ENCODE data around the gene CUTA.

The CUTA gene

DNA sequence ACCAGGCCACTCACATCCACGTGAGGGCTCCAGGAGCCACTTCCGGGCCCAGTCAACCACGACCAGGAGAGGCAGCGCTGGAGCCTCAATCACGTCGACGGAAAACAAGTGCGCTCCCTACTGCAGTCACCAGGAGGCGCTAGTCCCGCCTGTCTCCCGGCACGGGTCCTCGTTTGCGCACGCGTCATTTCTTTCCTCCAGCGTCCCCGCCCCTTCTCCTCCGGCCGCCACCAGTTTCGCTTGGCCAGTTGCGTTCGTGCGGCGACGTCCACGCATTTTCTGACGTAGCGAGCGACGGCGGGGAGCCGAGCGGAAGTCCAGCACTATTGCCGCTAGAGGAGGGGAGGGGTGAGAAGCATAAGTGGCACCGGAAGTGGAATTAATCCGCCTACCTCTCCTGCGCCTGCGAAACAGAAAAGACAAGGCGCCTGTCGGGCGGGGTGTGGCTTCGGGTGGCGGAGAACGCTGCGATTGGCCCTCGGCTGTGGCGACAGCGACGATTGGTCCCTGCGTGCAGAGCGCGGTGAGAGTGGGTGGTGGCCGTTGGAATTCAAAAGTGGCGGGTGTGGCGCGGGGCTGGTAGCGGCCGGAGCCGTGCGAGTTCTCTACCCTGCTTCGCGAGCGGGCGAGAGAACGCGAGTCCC lies 26.5 kb downstream of the CUTA start, which contains the start of gene KIFC1:
Gene KIFC1 (plus strand): TSS at position 546 of the 644 bp plus-strand sequence. CDS start 163 bp downstream, outside the sequence.
- H3K79me2 ChIP-seq (ENCODE audit: insufficient read depth, low read length): peaks cover 48% of the 10 kb centered on the region
- H3K27ac ChIP-seq (ENCODE audit: low read length): peak within 1 kb of the TSS; percentile 97
- peaks cover 40% of the 10 kb centered on the region for H3K36me3 ChIP-seq (ENCODE audit: insufficient read depth, low read length)
- peak within 1 kb of the TSS; percentile 93 for H3K4me2 ChIP-seq (ENCODE audit: insufficient read depth, low read length)
- DNase-seq (peak; percentile 99), ATAC-seq (ENCODE audit: insufficient read depth, low read depth) (peak; percentile 93)
- H2AFZ ChIP-seq (ENCODE audit: low read depth, low read length): peak within 1 kb of the TSS; percentile 79
- H3K4me1 ChIP-seq (ENCODE audit: insufficient read depth, low read length): peaks cover 45% of the 10 kb centered on the region
- no peak for TF ChIP-seq EZH2 (IDR thresholded peaks at IDR 0.05; ENCODE audit: borderline replicate concordance, low read depth, low read length, severe bottlenecking)
- TF ChIP-seq, protein P1, sequence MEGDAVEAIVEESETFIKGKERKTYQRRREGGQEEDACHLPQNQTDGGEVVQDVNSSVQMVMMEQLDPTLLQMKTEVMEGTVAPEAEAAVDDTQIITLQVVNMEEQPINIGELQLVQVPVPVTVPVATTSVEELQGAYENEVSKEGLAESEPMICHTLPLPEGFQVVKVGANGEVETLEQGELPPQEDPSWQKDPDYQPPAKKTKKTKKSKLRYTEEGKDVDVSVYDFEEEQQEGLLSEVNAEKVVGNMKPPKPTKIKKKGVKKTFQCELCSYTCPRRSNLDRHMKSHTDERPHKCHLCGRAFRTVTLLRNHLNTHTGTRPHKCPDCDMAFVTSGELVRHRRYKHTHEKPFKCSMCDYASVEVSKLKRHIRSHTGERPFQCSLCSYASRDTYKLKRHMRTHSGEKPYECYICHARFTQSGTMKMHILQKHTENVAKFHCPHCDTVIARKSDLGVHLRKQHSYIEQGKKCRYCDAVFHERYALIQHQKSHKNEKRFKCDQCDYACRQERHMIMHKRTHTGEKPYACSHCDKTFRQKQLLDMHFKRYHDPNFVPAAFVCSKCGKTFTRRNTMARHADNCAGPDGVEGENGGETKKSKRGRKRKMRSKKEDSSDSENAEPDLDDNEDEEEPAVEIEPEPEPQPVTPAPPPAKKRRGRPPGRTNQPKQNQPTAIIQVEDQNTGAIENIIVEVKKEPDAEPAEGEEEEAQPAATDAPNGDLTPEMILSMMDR (IDR thresholded peaks at IDR 0.05; ENCODE audit: borderline replicate concordance, extremely low read depth, low read length, poor library complexity, severe bottlenecking): peak; percentile 98
- no peaks in the 10 kb centered on the region for H3K9me3 ChIP-seq (ENCODE audit: insufficient read depth, low read length, severe bottlenecking)
- peak within 1 kb of the TSS; percentile 67 to 80 for H3K4me3 ChIP-seq (ENCODE audit: low read depth in 1 of 2, low read length in 2 of 2)
- H3K27me3 ChIP-seq (ENCODE audit: insufficient read depth, low read length, poor library complexity): no peaks in the 10 kb centered on the region
- H3K9ac ChIP-seq (ENCODE audit: low read depth, low read length): peak within 1 kb of the TSS; percentile 94
- peaks cover 27% of the 10 kb centered on the region for H4K20me1 ChIP-seq (ENCODE audit: insufficient read depth, low read length)

DNA sequence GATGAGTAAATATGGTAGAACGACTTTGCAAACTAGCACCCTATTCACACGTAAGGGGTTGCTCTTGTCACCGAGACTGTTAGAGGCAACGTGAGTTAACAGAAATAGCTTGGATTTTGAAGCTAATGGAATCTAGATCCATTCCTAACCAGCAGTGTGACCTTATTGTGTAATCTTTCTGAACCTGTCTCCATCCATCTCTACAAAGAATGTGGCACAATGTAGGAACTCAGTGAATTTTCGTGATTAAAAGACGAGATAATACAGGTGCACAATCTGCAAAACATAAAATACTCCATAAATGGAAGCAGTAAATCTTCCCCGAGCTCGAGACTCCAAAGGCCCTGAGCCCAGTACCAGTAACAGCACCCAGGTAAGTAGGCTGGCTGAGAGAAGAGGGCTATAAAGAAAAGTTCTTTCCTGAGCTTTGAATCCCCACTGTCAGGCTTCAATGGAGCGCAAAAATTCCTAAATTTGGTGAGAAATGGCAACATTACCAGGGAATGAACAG lies 27.1 kb downstream of the CUTA start:
- H3K9ac ChIP-seq (ENCODE audit: low read depth, low read length): peak overlapping the region; percentile 94
- DNase-seq (no peak), ATAC-seq (ENCODE audit: insufficient read depth, low read depth) (no peak)
- peaks cover 44% of the 10 kb centered on the region for H3K4me1 ChIP-seq (ENCODE audit: insufficient read depth, low read length)
- H3K4me3 ChIP-seq (ENCODE audit: low read depth in 1 of 2, low read length in 2 of 2): peak overlapping the region; percentile 6 to 80; a peak in 2 of 4 replicates
- H4K20me1 ChIP-seq (ENCODE audit: insufficient read depth, low read length): peaks cover 27% of the 10 kb centered on the region
- peaks cover 34% of the 10 kb centered on the region for H3K36me3 ChIP-seq (ENCODE audit: insufficient read depth, low read length)
- H3K79me2 ChIP-seq (ENCODE audit: insufficient read depth, low read length): peaks cover 42% of the 10 kb centered on the region
- TF ChIP-seq EZH2 (IDR thresholded peaks at IDR 0.05; ENCODE audit: borderline replicate concordance, low read depth, low read length, severe bottlenecking): no peak
- TF ChIP-seq, protein P1 (IDR thresholded peaks at IDR 0.05; ENCODE audit: borderline replicate concordance, extremely low read depth, low read length, poor library complexity, severe bottlenecking): no peak
- peak overlapping the region; percentile 79 for H2AFZ ChIP-seq (ENCODE audit: low read depth, low read length)
- no peaks in the 10 kb centered on the region for H3K9me3 ChIP-seq (ENCODE audit: insufficient read depth, low read length, severe bottlenecking)
- peak overlapping the region; percentile 62 for H3K4me2 ChIP-seq (ENCODE audit: insufficient read depth, low read length)
- H3K27ac ChIP-seq (ENCODE audit: low read length): peak overlapping the region; percentile 88
- no peaks in the 10 kb centered on the region for H3K27me3 ChIP-seq (ENCODE audit: insufficient read depth, low read length, poor library complexity)

DNA sequence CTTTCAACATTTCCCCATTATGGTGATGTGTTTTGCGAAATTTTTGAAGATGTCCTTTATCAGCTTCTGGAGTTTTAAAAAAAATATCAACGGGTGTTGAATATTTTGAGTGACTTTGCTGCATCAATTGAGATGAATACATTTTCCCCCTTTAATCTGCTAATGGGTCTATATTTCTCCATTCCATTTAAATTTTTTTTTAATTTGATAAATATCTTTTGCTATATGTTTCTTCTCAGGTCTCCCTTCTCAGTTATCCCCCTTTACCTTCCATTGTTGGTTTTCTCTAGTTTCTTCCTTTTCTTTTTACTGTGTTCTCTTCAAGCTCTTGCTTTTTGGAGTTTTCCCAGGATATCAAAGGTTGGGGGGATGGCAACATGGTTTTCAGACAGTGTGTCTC lies 27.7 kb downstream of the CUTA start:
- H3K36me3 ChIP-seq (ENCODE audit: insufficient read depth, low read length): peaks cover 29% of the 10 kb centered on the region
- TF ChIP-seq, protein P1 (IDR thresholded peaks at IDR 0.05; ENCODE audit: borderline replicate concordance, extremely low read depth, low read length, poor library complexity, severe bottlenecking): no peak
- TF ChIP-seq EZH2 (IDR thresholded peaks at IDR 0.05; ENCODE audit: borderline replicate concordance, low read depth, low read length, severe bottlenecking): no peak
- peaks cover 35% of the 10 kb centered on the region for H3K79me2 ChIP-seq (ENCODE audit: insufficient read depth, low read length)
- no peak overlapping the region for H3K9ac ChIP-seq (ENCODE audit: low read depth, low read length)
- H3K27ac ChIP-seq (ENCODE audit: low read length): no peak overlapping the region
- DNase-seq (no peak), ATAC-seq (ENCODE audit: insufficient read depth, low read depth) (no peak)
- H3K4me3 ChIP-seq (ENCODE audit: low read depth in 1 of 2, low read length in 2 of 2): no peak overlapping the region; a peak in 1 of 4 replicates
- peaks cover 23% of the 10 kb centered on the region for H4K20me1 ChIP-seq (ENCODE audit: insufficient read depth, low read length)
- H2AFZ ChIP-seq (ENCODE audit: low read depth, low read length): peak overlapping the region; percentile 79; the same call in 1 of the 2 replicates
- no peaks in the 10 kb centered on the region for H3K27me3 ChIP-seq (ENCODE audit: insufficient read depth, low read length, poor library complexity)
- H3K4me2 ChIP-seq (ENCODE audit: insufficient read depth, low read length): no peak overlapping the region; the same call in 1 of the 2 replicates
- peaks cover 38% of the 10 kb centered on the region for H3K4me1 ChIP-seq (ENCODE audit: insufficient read depth, low read length)
- H3K9me3 ChIP-seq (ENCODE audit: insufficient read depth, low read length, severe bottlenecking): no peaks in the 10 kb centered on the region

Measured in DND-41 (cell line).